IPS-15b (cell line): ENCODE results near the gene DTNB.
A peak's percentile ranks its signal among the peaks of the same experiment; 100 is the strongest.

Source experiments
- H3K27me3 ChIP-seq: one replicate; pipeline ENCODE4 v1.6.1; 2013; ENCODE audit warnings: low read length; ENCODE audit not compliant: control insufficient read depth, insufficient read depth
- H3K36me3 ChIP-seq: one replicate; pipeline ENCODE4 v1.6.1; 2013; ENCODE audit warnings: low read length; ENCODE audit not compliant: control insufficient read depth, insufficient read depth
- H3K4me1 ChIP-seq: one replicate; pipeline ENCODE4 v1.6.1; 2013; ENCODE audit warnings: mild to moderate bottlenecking, low read length; ENCODE audit not compliant: control insufficient read depth, insufficient read depth
- H3K4me3 ChIP-seq: one replicate; pipeline ENCODE4 v1.5.1; 2013; ENCODE audit warnings: low read depth, low read length
- H3K9ac ChIP-seq: one replicate; pipeline ENCODE4 v1.6.1; 2013; ENCODE audit warnings: low read depth, mild to moderate bottlenecking, low read length
- H3K9me3 ChIP-seq: one replicate; pipeline ENCODE4 v1.6.1; 2013; ENCODE audit warnings: mild to moderate bottlenecking, low read length; ENCODE audit not compliant: control insufficient read depth, insufficient read depth

Gene DTNB

DNA sequence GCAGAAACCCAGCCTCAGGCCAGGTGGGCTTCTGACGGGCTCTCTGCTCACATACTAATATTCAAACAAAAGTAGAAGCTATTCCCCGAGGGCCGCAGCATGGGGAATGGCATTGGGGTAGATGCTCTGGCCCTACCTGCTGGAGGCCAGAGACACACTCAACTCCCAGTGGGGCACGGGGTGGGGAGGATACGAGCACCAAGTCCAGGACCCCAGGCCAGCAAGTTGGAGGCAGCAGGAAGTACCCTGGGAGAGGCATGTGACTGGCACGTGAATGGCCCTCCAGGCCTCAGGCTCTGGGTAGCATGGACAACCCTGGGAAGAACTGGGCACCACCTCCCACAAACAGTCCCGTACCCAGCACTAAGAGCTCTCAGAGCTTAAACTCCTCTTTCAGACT is 335.5 kb downstream of the DTNB start:
- H3K36me3 ChIP-seq: no peaks in the 10 kb centered on the region
- peaks cover 2% of the 10 kb centered on the region for H3K27me3 ChIP-seq
- H3K4me1 ChIP-seq: peaks cover 28% of the 10 kb centered on the region
- H3K9me3 ChIP-seq: no peaks in the 10 kb centered on the region
- H3K9ac ChIP-seq: no peak overlapping the region
- no peak overlapping the region for H3K4me3 ChIP-seq

DNA sequence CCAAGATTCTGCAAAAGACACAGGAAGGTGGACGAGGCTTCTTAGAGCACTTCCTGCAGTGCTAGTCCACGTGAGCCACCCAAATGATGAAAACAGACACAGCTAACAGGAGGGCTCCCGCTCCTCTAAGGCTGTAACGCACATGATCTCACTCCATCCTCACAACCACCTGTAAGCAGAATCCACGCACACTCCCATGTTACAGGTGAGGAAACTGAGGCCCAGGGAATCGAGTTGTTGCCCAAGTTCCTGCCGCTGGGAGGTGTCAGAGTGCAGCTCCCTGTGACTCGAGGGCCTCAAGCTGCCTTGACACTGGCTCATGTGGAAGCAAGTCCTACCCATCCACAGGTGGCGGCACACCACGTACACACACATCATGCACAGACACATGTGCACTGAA is 336.1 kb downstream of the DTNB start:
- Histone ChIP-seq H3K9ac (no peak overlapping the region), H3K4me1 (peaks cover 28% of the 10 kb centered on the region), H3K36me3 (no peaks in the 10 kb centered on the region), H3K4me3 (no peak overlapping the region), H3K27me3 (no peaks in the 10 kb centered on the region), H3K9me3 (no peaks in the 10 kb centered on the region)

DNA sequence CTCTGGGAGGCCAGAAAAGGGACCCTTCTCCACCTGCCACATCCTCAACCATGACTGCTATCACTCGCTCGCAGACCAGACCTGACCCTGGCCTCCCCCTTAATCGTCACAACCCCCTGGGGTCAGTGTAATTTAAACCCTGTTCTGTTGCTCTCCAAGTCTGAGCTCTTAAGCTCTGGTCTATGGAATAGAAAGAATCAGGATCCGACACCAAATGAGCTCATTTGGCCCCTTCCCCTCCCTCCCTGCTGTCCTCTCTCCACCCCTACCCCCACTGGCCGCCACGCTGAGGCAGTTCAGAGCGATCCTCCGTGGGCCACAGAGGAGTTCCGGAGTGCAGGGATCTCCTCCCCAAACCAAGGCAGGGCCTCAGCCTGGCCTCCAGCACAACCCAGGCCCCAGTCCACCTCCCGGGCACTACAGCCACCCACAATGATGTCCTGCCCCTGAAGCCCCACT is 337.0 kb downstream of the DTNB start:
- Histone ChIP-seq H3K4me3 (no peak overlapping the region), H3K9ac (no peak overlapping the region), H3K9me3 (no peaks in the 10 kb centered on the region), H3K4me1 (peaks cover 28% of the 10 kb centered on the region), H3K27me3 (no peaks in the 10 kb centered on the region), H3K36me3 (no peaks in the 10 kb centered on the region)

DNA sequence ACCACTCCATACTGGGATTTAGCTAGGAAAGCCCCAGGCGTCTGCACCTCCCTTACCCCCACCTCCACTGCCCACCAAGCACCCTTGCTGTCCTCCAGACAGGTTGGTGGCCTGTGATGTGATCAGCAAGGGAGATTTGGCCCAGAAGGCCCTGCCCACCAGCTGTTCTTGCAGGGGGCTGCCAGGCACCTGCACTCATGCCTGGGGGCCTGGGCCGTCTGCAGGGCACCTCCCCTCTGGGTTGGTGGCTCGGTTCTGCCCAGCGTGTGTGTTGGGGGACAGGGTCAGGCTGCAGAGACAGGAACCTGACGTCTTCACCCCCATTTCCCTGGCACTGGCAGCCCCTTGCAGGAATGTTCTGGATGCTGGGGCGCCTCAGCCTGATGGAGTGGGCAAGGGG is 337.4 kb downstream of the DTNB start:
- Histone ChIP-seq H3K27me3 (no peaks in the 10 kb centered on the region), H3K9me3 (no peaks in the 10 kb centered on the region), H3K4me1 (peaks cover 28% of the 10 kb centered on the region), H3K9ac (no peak overlapping the region), H3K36me3 (no peaks in the 10 kb centered on the region), H3K4me3 (no peak overlapping the region)

DNA sequence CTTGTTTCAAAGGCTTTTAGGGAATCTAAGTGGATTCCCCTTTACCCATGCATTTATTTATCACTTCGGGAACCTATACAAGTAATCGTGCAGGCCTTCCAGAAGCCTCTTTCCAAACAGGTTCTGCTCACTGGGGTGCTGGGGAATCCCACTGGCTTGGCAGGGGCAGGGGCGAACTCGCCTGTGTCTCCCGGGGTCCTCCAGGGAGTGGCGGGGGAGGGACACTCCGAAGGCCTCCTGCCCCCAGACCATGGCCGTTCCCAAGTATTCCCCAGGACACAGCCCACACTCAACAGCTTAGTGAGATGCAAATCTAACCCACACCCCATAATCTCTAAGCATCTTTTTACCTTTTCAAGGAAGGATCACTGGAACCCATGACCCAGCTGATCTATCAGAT is 338.2 kb downstream of the DTNB start:
- Histone ChIP-seq H3K9me3 (no peaks in the 10 kb centered on the region), H3K4me1 (peaks cover 28% of the 10 kb centered on the region), H3K27me3 (no peaks in the 10 kb centered on the region), H3K36me3 (no peaks in the 10 kb centered on the region), H3K9ac (no peak overlapping the region), H3K4me3 (no peak overlapping the region)

DNA sequence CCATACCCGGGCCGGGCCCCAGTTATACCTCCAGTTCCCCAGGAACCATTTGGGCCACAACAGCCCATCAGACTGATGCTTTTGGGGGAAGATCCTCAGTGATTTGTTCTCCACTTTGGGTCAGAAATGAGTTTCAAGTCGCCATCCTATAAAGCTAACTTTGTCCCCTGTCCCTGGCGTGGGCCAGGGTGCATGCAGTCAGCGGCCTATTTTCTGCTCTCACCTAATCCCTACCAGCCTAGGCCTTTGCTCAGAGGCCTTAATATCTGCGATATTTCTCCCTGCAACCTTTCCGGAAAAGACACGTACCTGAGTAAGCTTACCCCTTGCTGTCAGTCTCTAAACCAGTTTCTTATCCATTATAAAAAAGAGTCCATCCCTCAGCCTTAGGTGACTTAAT is 338.9 kb downstream of the DTNB start:
- H3K9me3 ChIP-seq: no peaks in the 10 kb centered on the region
- H3K4me1 ChIP-seq: peaks cover 28% of the 10 kb centered on the region
- H3K36me3 ChIP-seq: no peaks in the 10 kb centered on the region
- H3K4me3 ChIP-seq: no peak overlapping the region
- no peak overlapping the region for H3K9ac ChIP-seq
- H3K27me3 ChIP-seq: no peaks in the 10 kb centered on the region

DNA sequence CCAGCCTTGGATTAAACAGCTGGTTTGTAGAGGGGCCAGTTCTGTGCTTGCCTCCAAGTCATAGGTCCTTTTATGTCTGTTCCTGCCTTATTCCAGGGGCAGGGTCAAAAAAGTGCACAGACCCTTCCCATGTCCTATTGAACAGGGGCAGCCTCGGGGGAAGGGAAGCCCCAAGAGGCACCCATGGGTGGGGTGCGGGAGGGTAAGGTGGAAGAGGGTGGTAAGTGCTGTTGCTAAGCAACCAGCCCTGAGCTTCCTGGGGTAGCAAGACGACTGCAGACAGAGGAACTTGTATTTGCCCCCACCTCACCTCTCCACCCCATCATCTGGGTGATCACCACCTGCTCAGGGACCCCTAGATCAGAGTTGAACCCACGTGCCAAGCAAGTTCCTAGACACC is 339.4 kb downstream of the DTNB start:
- Histone ChIP-seq H3K27me3 (no peaks in the 10 kb centered on the region), H3K4me3 (peak overlapping the region; percentile 8), H3K9ac (peak overlapping the region; percentile 2), H3K36me3 (no peaks in the 10 kb centered on the region), H3K9me3 (no peaks in the 10 kb centered on the region), H3K4me1 (peaks cover 28% of the 10 kb centered on the region)

DNA sequence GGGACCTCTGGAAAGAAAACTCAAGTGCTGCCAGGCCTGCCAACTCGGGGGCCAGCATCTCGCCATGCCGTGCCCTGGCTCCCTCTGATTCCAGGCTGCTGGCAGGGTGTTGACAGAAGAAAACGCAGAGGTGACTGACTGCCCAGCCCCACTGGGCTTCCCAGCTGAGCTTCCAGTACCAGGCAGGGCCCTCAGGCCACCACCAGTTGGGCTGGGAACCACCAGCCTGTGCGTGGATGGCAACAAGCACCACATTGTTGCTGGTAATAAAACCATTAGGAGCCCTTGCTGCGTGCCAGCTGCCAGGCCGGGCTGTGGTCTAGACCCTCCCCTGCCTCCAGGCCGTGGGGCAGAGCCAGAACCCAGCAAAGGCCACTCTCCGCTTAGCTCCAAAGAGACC is 340.8 kb downstream of the DTNB start:
- no peaks in the 10 kb centered on the region for H3K36me3 ChIP-seq
- H3K4me3 ChIP-seq: no peak overlapping the region
- peaks cover 28% of the 10 kb centered on the region for H3K4me1 ChIP-seq
- H3K9ac ChIP-seq: no peak overlapping the region
- H3K27me3 ChIP-seq: no peaks in the 10 kb centered on the region
- no peaks in the 10 kb centered on the region for H3K9me3 ChIP-seq

DNA sequence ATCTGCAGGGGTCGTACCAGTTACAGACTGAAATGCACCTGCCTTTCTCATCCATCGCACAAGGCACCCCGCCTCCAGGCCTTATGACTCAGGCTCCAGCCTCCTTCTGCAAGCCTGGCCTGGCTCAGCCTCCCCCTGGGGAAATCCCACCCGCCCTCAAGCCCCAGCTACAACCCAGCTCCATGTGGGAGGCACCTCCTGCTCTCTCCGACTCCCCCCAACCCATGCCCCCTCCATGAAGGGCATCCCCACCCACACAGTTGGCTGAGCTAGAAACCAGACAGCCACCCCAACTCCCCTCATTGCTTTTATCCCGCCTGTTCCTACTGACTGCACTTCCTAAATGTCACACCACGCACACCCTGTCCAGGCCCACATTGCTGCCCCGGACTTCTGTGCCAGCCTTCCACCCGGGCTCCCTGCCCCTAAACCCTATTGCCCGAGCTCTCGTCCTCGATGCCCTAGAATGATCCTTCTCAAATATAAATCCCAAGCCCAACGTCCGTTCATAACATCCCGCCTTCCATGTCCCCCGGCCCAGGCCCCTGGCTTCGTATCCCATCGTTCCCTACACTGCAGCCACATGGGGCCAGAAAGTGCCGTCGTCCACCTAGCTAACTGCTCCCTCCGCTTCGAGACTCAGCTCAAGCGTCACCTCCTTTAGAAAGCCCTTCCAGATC is 341.6 kb downstream of the DTNB start:
- Histone ChIP-seq H3K4me1 (peaks cover 26% of the 10 kb centered on the region), H3K4me3 (no peak overlapping the region), H3K36me3 (no peaks in the 10 kb centered on the region), H3K9ac (no peak overlapping the region), H3K9me3 (no peaks in the 10 kb centered on the region), H3K27me3 (no peaks in the 10 kb centered on the region)

DNA sequence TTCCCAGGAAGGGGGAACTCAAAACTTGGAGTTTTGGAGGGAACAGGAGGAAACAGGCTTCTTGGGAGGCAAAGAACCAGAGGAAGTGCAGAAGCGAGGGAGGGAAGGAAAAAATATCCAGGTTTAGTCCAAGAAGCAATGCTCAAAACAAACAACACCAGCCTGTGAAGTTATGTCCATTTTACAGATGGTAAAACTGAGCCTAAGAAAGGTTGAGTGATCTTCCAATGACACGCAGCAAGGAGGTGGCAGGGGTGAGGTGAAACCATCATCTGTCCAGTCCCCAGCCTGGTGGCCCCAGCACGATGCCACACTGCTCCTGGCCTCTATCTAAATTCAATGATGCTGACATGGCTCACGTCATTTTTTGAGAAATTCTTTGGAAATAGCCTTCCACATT is 342.4 kb downstream of the DTNB start:
- H3K9me3 ChIP-seq: no peaks in the 10 kb centered on the region
- no peak overlapping the region for H3K4me3 ChIP-seq
- H3K4me1 ChIP-seq: peaks cover 19% of the 10 kb centered on the region
- H3K9ac ChIP-seq: no peak overlapping the region
- no peaks in the 10 kb centered on the region for H3K36me3 ChIP-seq
- no peaks in the 10 kb centered on the region for H3K27me3 ChIP-seq

DNA sequence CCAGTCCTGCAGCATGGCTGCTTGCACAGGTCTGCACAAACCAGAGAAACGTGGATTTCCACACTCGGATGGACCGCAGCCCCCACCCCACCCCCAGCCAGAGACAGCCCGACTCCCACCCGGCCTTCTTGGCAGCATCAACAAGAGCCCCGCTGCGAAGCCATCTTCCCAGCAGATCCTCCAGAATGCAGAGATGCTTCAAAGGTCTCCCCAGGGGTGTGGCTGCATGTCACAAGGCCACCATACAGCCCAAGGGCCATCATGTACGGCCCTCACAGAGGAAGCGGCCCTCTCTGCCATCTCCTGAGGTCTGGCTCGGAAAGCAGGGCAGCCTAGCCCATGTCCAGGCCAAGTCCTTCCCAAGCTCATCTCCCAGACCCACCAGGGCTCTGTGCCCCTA is 343.1 kb downstream of the DTNB start:
- no peak overlapping the region for H3K4me3 ChIP-seq
- no peaks in the 10 kb centered on the region for H3K9me3 ChIP-seq
- H3K4me1 ChIP-seq: peaks cover 12% of the 10 kb centered on the region
- no peaks in the 10 kb centered on the region for H3K36me3 ChIP-seq
- H3K9ac ChIP-seq: no peak overlapping the region
- no peaks in the 10 kb centered on the region for H3K27me3 ChIP-seq

DNA sequence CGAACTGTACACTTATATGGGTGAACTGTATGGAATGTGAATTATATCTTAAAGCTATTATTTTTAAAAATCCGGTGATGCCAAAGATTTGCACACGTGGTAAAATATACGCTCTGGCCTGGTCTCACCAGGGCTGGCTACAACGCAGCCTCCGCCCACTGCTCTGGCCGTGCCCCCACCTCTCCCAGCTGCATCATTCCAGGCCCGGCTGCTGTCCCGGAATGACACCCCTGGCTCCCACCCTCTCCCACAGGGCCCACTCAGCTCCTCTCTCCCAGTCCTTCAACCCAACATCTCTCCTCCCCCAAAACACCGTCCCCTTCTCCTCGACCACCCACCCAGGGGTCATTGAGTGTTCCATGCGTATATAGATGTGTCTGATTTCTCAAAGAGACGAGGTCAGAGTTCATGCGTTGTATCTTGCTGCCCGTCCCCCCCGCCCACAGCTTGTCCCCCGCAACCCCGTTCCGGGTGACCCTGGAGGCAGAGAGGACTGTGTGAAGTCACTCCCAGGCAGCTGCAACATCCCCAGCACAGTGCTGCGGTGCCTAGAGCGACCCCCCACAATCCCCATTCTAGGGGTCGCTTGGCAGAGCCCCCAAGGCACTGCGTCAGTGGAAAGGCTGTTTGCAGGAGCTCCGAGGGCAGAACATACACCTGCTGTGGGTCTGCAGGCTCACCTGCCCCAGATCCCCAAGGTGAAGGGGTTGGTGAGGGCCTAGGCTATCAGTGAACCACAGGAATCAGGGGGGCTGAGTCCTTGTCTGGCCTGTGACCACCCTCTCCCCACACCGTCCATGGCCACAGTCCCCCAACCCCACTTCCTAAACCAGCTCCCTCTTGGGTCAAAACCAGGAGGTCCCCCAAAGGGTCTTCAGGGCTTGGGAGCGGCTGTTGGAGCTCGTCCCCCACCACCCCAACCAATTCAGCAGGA is 345.0 kb downstream of the DTNB start:
- Histone ChIP-seq H3K9ac (no peak overlapping the region), H3K4me3 (no peak overlapping the region), H3K4me1 (no peaks in the 10 kb centered on the region), H3K27me3 (no peaks in the 10 kb centered on the region), H3K36me3 (no peaks in the 10 kb centered on the region), H3K9me3 (no peaks in the 10 kb centered on the region)
